ENCODE data around the gene MYCBPAP. TPM values are rescaled to one million over a fixed set of nuclear protein-coding genes. Genes with fewer than 3 reads are reported as not detected.

Gene MYCBPAP
- total and polyA plus RNA-seq, 2 experiments from 2014 or later: 0.32 to 1.4 TPM

GRCh38 chr17:50487213-50488096 is 20.8 kb upstream of the MYCBPAP start:
- Histone ChIP-seq H3K4me2 (ENCODE audit: unreplicated experiment) (no peak overlapping the region), H2AFZ (no peak overlapping the region), H3K9ac (no peak overlapping the region), H3K79me2 (ENCODE audit: insufficient read depth) (no peaks in the 10 kb centered on the region), H3K9me2 (ENCODE audit: insufficient read depth) (no peaks in the 10 kb centered on the region), H3K4me1 (ENCODE audit: insufficient read depth) (peaks cover 16% of the 10 kb centered on the region), H3K9me3 (ENCODE audit: low read depth) (no peaks in the 10 kb centered on the region), H3K36me3 (ENCODE audit: low read depth) (no peaks in the 10 kb centered on the region; the same call in 1 of the 2 replicates), H3K27ac (no peak overlapping the region), H3F3A (ENCODE audit: insufficient read depth) (peaks cover 3% of the 10 kb centered on the region), H3K27me3 (replicated peaks; ENCODE audit: insufficient read depth) (no peaks in the 10 kb centered on the region), H4K20me1 (ENCODE audit: insufficient read depth) (no peaks in the 10 kb centered on the region), H3K4me3 (no peak overlapping the region)
- DNase-seq: peak; percentile 73
- TF ChIP-seq EZH2 (IDR thresholded peaks at IDR 0.05; ENCODE audit: insufficient read depth, poor library complexity, severe bottlenecking) (no peak), EZH2phosphoT487 (IDR thresholded peaks at IDR 0.05; ENCODE audit: insufficient read depth, low read depth) (no peak)
- WGBS, 2 experiments (ENCODE audit: low coverage in 1 of 2, low lambda C conversion rate in 2 of 2, missing lambda C conversion rate in 2 of 2): 67 to 68% methylated on average over 17 of the region's 17 CpGs
- in situ Hi-C loops (cut with MboI): loop anchor here (25.0 kb wide), 1 partner anchor 100 kb away; no protein-coding TSS in a partner anchor

GRCh38 chr17:50488880-50489279 is 19.4 kb upstream of the MYCBPAP start:
- H2AFZ ChIP-seq: no peak overlapping the region
- H3K27me3 ChIP-seq (replicated peaks; ENCODE audit: insufficient read depth): no peaks in the 10 kb centered on the region
- H3K36me3 ChIP-seq (ENCODE audit: low read depth): no peaks in the 10 kb centered on the region; the same call in 1 of the 2 replicates
- no peak overlapping the region for H3K9ac ChIP-seq
- 93 to 100% methylated on average over 2 of the region's 2 CpGs for WGBS, 2 experiments (ENCODE audit: low coverage in 1 of 2, low lambda C conversion rate in 2 of 2, missing lambda C conversion rate in 2 of 2)
- H4K20me1 ChIP-seq (ENCODE audit: insufficient read depth): no peaks in the 10 kb centered on the region
- no peak overlapping the region for H3K27ac ChIP-seq
- H3K9me2 ChIP-seq (ENCODE audit: insufficient read depth): no peaks in the 10 kb centered on the region
- H3K79me2 ChIP-seq (ENCODE audit: insufficient read depth): no peaks in the 10 kb centered on the region
- in situ Hi-C loops (cut with MboI): loop anchor here (25.0 kb wide), 1 partner anchor 98 kb away; no protein-coding TSS in a partner anchor
- no peak overlapping the region for H3K4me3 ChIP-seq
- TF ChIP-seq EZH2phosphoT487 (IDR thresholded peaks at IDR 0.05; ENCODE audit: insufficient read depth, low read depth) (no peak), EZH2 (IDR thresholded peaks at IDR 0.05; ENCODE audit: insufficient read depth, poor library complexity, severe bottlenecking) (no peak)
- H3F3A ChIP-seq (ENCODE audit: insufficient read depth): no peaks in the 10 kb centered on the region
- H3K9me3 ChIP-seq (ENCODE audit: low read depth): no peaks in the 10 kb centered on the region
- DNase-seq: no peak
- no peak overlapping the region for H3K4me2 ChIP-seq (ENCODE audit: unreplicated experiment)
- H3K4me1 ChIP-seq (ENCODE audit: insufficient read depth): peaks cover 8% of the 10 kb centered on the region

DNA sequence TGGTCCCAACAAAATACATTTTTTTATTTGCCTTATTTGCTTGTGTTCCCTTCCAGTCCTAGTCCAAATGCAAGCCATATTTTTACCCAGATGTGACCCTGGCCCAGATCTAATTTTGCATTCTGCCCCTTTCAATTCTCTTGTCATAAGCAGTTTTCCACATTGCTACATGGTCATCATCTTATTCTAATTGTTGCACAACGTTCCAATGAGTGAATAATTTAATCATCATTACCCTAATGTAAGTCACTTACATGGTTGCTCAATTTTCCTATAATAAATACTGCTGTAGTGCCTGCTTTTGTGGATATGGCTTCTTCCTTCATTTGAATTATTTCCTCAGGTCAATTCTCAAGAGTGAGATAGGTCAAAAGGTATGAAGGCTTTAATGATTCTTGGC is 16.7 kb upstream of the MYCBPAP start:
- Histone ChIP-seq H3K27me3 (replicated peaks; ENCODE audit: insufficient read depth) (no peaks in the 10 kb centered on the region), H3K4me1 (ENCODE audit: insufficient read depth) (peaks cover 13% of the 10 kb centered on the region), H3K36me3 (ENCODE audit: low read depth) (no peaks in the 10 kb centered on the region), H3F3A (ENCODE audit: insufficient read depth) (no peaks in the 10 kb centered on the region), H4K20me1 (ENCODE audit: insufficient read depth) (no peaks in the 10 kb centered on the region), H3K9me3 (ENCODE audit: low read depth) (no peaks in the 10 kb centered on the region), H3K27ac (no peak overlapping the region), H3K79me2 (ENCODE audit: insufficient read depth) (no peaks in the 10 kb centered on the region), H3K4me3 (no peak overlapping the region), H3K9ac (no peak overlapping the region), H3K4me2 (ENCODE audit: unreplicated experiment) (no peak overlapping the region), H2AFZ (no peak overlapping the region), H3K9me2 (ENCODE audit: insufficient read depth) (no peaks in the 10 kb centered on the region)
- DNase-seq: peak; percentile 40
- TF ChIP-seq EZH2phosphoT487 (IDR thresholded peaks at IDR 0.05; ENCODE audit: insufficient read depth, low read depth) (no peak), EZH2 (IDR thresholded peaks at IDR 0.05; ENCODE audit: insufficient read depth, poor library complexity, severe bottlenecking) (no peak)
- whole genome bisulfite sequencing, 2 experiments (ENCODE audit: low coverage in 1 of 2, low lambda C conversion rate in 2 of 2, missing lambda C conversion rate in 2 of 2): 3 to 8% methylated on average over 1 of the region's 1 CpG
- in situ Hi-C loops (cut with MboI): loop anchor here (25.0 kb wide), 1 partner anchor 96 kb away; no protein-coding TSS in a partner anchor

- H3F3A ChIP-seq (ENCODE audit: insufficient read depth): no peaks in the 10 kb centered on the region
- TF ChIP-seq EZH2 (IDR thresholded peaks at IDR 0.05; ENCODE audit: insufficient read depth, poor library complexity, severe bottlenecking): no peak
- no peak for TF ChIP-seq EZH2phosphoT487 (IDR thresholded peaks at IDR 0.05; ENCODE audit: insufficient read depth, low read depth)
- H3K36me3 ChIP-seq (ENCODE audit: low read depth): no peaks in the 10 kb centered on the region
- H3K4me2 ChIP-seq (ENCODE audit: unreplicated experiment): no peak overlapping the region
- H3K27ac ChIP-seq: no peak overlapping the region
- in situ Hi-C loops (cut with MboI): loop anchor here (25.0 kb wide), 1 partner anchor 95 kb away; no protein-coding TSS in a partner anchor
- H3K4me1 ChIP-seq (ENCODE audit: insufficient read depth): peaks cover 13% of the 10 kb centered on the region
- H3K9me2 ChIP-seq (ENCODE audit: insufficient read depth): no peaks in the 10 kb centered on the region
- no peaks in the 10 kb centered on the region for H4K20me1 ChIP-seq (ENCODE audit: insufficient read depth)
- no peak for DNase-seq
- 82 to 85% methylated on average over 8 of the region's 8 CpGs for WGBS, 2 experiments (ENCODE audit: low coverage in 1 of 2, low lambda C conversion rate in 2 of 2, missing lambda C conversion rate in 2 of 2)
- no peaks in the 10 kb centered on the region for H3K27me3 ChIP-seq (replicated peaks; ENCODE audit: insufficient read depth)
- H3K9ac ChIP-seq: no peak overlapping the region
- H3K4me3 ChIP-seq: no peak overlapping the region
- no peak overlapping the region for H2AFZ ChIP-seq
- no peaks in the 10 kb centered on the region for H3K79me2 ChIP-seq (ENCODE audit: insufficient read depth)
- H3K9me3 ChIP-seq (ENCODE audit: low read depth): no peaks in the 10 kb centered on the region
Observed at GRCh38 chr17:50492214-50492613, 16.0 kb upstream of the MYCBPAP start.
